Body of pancreas (tissue), 4 donors: Measurements from ENCODE around the gene CDC14B. TPM values are rescaled to one million over a fixed set of nuclear protein-coding genes. Genes with fewer than 3 reads are reported as not detected.
A peak's percentile ranks its signal among the peaks of the same experiment; 100 is the strongest.

Experiments used
- ATAC-seq: fragments of 150-250 bp; one replicate; pipeline ENCODE4 v1.9.1; 2016
- DNase-seq, 4 donors: peaks; one replicate each; pipeline ENCODE4 v3.0.0-alpha.2; 2019
- H3K27ac ChIP-seq, 4 donors: fragments of 200-600 bp; sonication (generic); 1 replicate in 3 of 4; 2 replicates in 1 of 4; pipeline versions ENCODE4 v1.5.1 to v1.6.1; 2016 to 2019; ENCODE audit warnings: mild to moderate bottlenecking in 1 of 4, mixed read lengths in 1 of 4, moderate library complexity in 1 of 4
- H3K27me3 ChIP-seq, 2 donors: fragments of 200-600 bp; sonication (generic); one replicate each; pipeline ENCODE4 v1.6.0; 2016; ENCODE audit warnings: mild to moderate bottlenecking in 1 of 2
- H3K36me3 ChIP-seq, 2 donors: fragments of 200-600 bp; sonication (generic); replicated peaks in 1 of 2; 2 replicates each; pipeline ENCODE4 v1.5.1; 2016; ENCODE audit warnings: low read depth in 2 of 2; ENCODE audit not compliant: insufficient read depth in 1 of 2
- H3K4me1 ChIP-seq: fragments of 200-600 bp; sonication (generic); one replicate; pipeline ENCODE4 v1.6.0; 2016
- H3K4me3 ChIP-seq, 2 donors: fragments of 200-600 bp; sonication (generic); 1 replicate in 1 of 2; 2 replicates in 1 of 2; pipeline ENCODE4 v1.5.1; 2016 to 2019
- H3K9me3 ChIP-seq, 3 donors: fragments of 200-600 bp; sonication (generic); 1 replicate in 2 of 3; 2 replicates in 1 of 3; pipeline ENCODE4 v1.5.1; 2016
- POLR2A ChIP-seq, 3 donors: fragments of 450-650 bp; IDR thresholded peaks; one replicate each; pipeline ENCODE4 v1.6.1; 2016; ENCODE audit warnings: antibody characterized with exemption in 3 of 3, mild to moderate bottlenecking in 2 of 3
- WGBS, 2 donors: methylation state at CpG; one replicate each; pipeline ENCODE4 v1.1.5; 2017; 5-methylcytosine and 5-hydroxymethylcytosine counted together
- intact Hi-C: fragments of 100-400 bp; cut with DNase I; formaldehyde crosslinking; loops from one replicate; pipeline ENCODE4 v1.15.1; 2023
- total RNA-seq, 2 donors: library from RNA; depleted of rRNA; stranded (reverse); fragments of >200 nt; gene quantifications; one replicate each; pipeline ENCODE4 v1.1.0, GENCODE V29; 2016
- TF ChIP-seq, protein P1 (sequence below), 7 experiments: fragments of 450-650 bp in 4 of 7; fragments of 200-600 bp in 3 of 7; sonication (generic) in 3 of 7; IDR thresholded peaks; one replicate each; pipeline ENCODE4 v1.5.1; 2016 to 2019; ENCODE audit warnings: antibody characterized with exemption in 7 of 7

Gene CDC14B
- total RNA-seq, 2 donors from 2014 or later: 10.9 to 16.1 TPM

DNA sequence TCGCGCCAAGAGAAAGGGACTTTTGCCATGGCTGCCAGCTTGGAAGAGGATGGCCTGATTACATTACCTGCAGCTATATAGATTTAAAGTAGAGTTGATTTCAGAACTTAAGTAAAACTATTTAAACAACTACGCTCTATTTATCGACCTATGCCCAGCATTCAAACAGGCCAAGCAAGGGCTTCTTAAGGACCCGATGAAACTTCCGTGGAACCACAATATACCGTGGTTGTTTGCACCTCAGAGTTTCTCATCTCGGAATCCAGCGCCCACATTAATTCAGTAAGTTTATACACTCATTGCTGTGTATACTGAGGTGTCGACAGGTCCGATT is 505 bp upstream of the CDC14B start:
- H3K27ac ChIP-seq: peak overlapping the region in 3 of 4 donors; percentile 59 to 85 (median 82)
- DNase-seq: no peak
- 43 to 51% methylated on average over 11 of the region's 11 CpGs for WGBS, 2 donors

DNA sequence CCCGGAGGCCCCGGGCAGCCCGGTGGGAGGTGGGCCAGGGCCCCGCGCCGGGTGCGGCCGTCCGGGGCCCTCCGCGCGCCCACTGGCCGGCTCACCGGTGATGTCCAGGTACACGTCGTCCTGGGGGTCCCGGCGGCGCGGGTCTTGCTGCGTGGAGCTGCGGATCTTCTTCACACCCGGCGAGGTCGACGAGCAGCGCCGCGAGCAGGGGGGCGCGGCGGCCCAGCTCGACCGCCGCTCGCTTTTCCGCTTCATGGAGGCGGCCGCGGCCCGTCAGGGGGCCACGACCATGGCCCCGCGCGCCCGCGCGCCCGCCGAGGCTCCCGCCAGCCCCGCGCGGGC is 548 bp downstream of the CDC14B start:
- Histone ChIP-seq H3K36me3 (no peaks in the 10 kb centered on the region), H3K27ac (peak overlapping the region; percentile 43 to 87 (median 82)), H3K27me3 (no peaks in the 10 kb centered on the region), H3K9me3 (no peaks in the 10 kb centered on the region), H3K4me1 (peaks cover 8% of the 10 kb centered on the region), H3K4me3 (peak overlapping the region; percentile 32 to 55)
- DNase-seq (peak in 3 of 4 donors; percentile 16 to 33 (median 17)), ATAC-seq (peak; percentile 19)
- intact Hi-C loops: no loop called here
- TF ChIP-seq, protein P1, sequence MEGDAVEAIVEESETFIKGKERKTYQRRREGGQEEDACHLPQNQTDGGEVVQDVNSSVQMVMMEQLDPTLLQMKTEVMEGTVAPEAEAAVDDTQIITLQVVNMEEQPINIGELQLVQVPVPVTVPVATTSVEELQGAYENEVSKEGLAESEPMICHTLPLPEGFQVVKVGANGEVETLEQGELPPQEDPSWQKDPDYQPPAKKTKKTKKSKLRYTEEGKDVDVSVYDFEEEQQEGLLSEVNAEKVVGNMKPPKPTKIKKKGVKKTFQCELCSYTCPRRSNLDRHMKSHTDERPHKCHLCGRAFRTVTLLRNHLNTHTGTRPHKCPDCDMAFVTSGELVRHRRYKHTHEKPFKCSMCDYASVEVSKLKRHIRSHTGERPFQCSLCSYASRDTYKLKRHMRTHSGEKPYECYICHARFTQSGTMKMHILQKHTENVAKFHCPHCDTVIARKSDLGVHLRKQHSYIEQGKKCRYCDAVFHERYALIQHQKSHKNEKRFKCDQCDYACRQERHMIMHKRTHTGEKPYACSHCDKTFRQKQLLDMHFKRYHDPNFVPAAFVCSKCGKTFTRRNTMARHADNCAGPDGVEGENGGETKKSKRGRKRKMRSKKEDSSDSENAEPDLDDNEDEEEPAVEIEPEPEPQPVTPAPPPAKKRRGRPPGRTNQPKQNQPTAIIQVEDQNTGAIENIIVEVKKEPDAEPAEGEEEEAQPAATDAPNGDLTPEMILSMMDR (IDR thresholded peaks at IDR 0.05): no peak
- TF ChIP-seq POLR2A (IDR thresholded peaks at IDR 0.05): no peak
- WGBS, 2 donors: 1% methylated on average over 36 of the region's 54 CpGs; no CpG with 5 or more reads in 1 of the 2 donors

More for the DNA sequence above, 505 bp upstream of the CDC14B start:
- H3K27me3 ChIP-seq: no peaks in the 10 kb centered on the region
- intact Hi-C loops: no loop called here
- TF ChIP-seq, protein P1 (IDR thresholded peaks at IDR 0.05): no peak
- TF ChIP-seq POLR2A (IDR thresholded peaks at IDR 0.05): no peak
- no peaks in the 10 kb centered on the region for H3K36me3 ChIP-seq
- peaks cover 8% of the 10 kb centered on the region for H3K4me1 ChIP-seq
- peak overlapping the region; percentile 22 to 60 for H3K4me3 ChIP-seq
- ATAC-seq: no peak
- H3K9me3 ChIP-seq: no peaks in the 10 kb centered on the region

DNA sequence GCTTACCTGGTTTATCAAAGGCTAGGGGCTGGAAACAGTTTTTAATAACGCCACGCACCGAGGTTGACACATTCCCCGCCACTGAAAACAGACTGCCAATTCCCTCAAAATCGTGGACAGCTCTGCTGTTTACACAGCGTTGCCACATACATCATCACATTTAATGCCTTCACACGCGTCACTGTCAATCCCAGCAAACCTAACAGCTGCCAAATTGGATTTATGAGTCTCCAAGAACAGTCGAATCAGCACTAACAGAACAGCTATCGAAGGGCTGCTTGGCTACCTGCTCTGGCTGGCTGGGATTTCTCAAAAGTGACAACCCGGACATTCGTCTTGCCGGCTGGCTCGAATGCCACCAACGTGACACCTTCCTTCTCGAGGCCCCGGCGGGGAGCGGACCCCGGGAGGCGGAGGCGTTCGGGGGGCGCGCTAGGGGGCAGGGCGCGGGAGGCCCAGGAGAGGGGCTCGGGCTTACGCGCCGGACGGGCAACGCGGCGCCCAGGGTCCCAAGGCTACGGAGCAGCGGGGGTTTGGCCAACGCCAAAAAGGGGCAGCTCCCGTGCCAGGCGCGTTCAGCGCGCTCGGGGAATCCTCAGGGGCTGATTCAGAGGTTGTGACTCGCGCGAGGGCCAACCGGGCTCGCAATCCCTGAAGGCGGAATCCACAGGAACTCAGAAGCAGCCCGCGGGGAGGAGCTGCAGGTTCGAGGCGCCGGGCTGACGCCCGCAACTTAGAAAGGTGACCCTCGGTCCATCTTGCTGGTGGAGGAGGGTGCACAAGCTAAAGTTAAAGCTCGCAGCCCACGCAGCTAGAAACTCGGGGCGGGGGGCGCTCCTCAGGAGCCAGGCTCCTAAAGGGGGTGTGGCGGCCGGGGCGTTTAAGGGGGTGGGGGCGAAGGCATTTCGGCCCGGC is 1.2 kb downstream of the CDC14B start:
- peak; percentile 48 to 66 (median 54) for DNase-seq
- H3K27ac ChIP-seq: peak overlapping the region; percentile 43 to 87 (median 82)
- peak; percentile 22 for ATAC-seq
- H3K27me3 ChIP-seq: no peaks in the 10 kb centered on the region
- H3K36me3 ChIP-seq: no peaks in the 10 kb centered on the region
- intact Hi-C loops: no loop called here
- peak in 2 of 3 donors; percentile 14 to 44 for TF ChIP-seq POLR2A (IDR thresholded peaks at IDR 0.05)
- TF ChIP-seq, protein P1 (IDR thresholded peaks at IDR 0.05): no peak
- WGBS, 2 donors: 5 to 12% methylated on average over 11 to 68 of the region's 69 CpGs
- H3K9me3 ChIP-seq: no peaks in the 10 kb centered on the region
- H3K4me1 ChIP-seq: peaks cover 8% of the 10 kb centered on the region
- peak overlapping the region; percentile 32 to 55 for H3K4me3 ChIP-seq

DNA sequence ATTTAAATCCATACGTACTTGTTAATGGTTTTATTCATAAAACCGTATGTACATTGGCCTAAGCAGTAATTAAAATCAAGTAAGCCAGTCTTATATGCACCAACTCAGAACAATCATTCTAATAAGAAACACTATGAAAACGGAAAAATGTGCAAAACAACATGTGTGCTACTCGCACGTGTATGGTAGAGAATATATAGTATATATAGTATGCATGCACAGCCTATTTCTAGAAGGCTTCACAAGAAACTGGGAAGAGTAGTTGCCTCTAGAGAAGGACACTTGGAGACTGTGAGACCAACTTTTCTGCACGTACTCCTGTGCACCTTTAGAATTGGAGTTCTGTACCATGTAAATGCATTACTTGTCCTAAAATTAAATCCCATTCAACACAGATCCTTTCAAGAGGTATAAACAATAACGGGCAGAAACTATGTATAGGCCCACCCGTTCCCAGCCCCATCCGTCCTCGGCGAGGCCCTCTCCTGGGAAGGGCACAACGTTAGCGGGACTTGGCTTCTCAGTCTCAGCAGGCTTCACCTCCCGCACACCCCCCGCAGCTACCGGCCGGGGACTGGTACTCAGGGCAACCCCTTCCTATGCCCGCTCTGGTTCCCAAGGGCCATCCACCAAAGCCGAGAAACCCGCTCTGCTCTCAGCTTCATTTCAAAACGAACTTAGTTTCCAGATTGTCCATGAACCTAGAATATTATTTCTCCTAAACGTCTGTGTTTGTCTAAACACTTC is 2.0 kb downstream of the CDC14B start:
- ATAC-seq: no peak
- Histone ChIP-seq H3K4me1 (peaks cover 11% of the 10 kb centered on the region), H3K4me3 (no peak overlapping the region), H3K27ac (peak overlapping the region; percentile 43 to 87 (median 82)), H3K36me3 (no peaks in the 10 kb centered on the region), H3K9me3 (no peaks in the 10 kb centered on the region), H3K27me3 (no peaks in the 10 kb centered on the region)
- intact Hi-C loops: no loop called here
- DNase-seq: peak in 3 of 4 donors; percentile 11 to 27 (median 17)
- TF ChIP-seq, protein P1 (IDR thresholded peaks at IDR 0.05): no peak
- WGBS, 2 donors: 71 to 82% methylated on average over 20 to 22 of the region's 22 CpGs
